Osteoblast (primary cell): Measurements from ENCODE around the gene DHRSX. TPM values are rescaled to one million over a fixed set of nuclear protein-coding genes. Genes with fewer than 3 reads are reported as not detected.

ENCODE experiments used
- DNase-seq: peaks from one replicate; pipeline ENCODE4 v3.0.0; 2011; ENCODE audit warnings: low spot score, mixed read lengths; ENCODE audit not compliant: insufficient read length; ENCODE audit errors: missing footprints
- H2AFZ ChIP-seq: 2 replicates; pipeline ENCODE4 v1.6.0; 2011; ENCODE audit warnings: mild to moderate bottlenecking, low read length
- H3K27ac ChIP-seq: 2 replicates; pipeline ENCODE4 v1.5.1; 2011; ENCODE audit warnings: mild to moderate bottlenecking, low read depth, low read length, moderate library complexity
- H3K27me3 ChIP-seq: 2 replicates; pipeline ENCODE4 v1.6.0; 2012; ENCODE audit warnings: mild to moderate bottlenecking, control low read depth, inconsistent platforms, low read length, moderate library complexity; ENCODE audit not compliant: insufficient read depth
- H3K36me3 ChIP-seq: 2 replicates; pipeline ENCODE4 v1.5.1; 2011; ENCODE audit warnings: mild to moderate bottlenecking, low read length, control low read depth, moderate library complexity; ENCODE audit not compliant: insufficient read depth
- H3K4me1 ChIP-seq: 2 replicates; pipeline ENCODE4 v1.5.1; 2011; ENCODE audit warnings: mild to moderate bottlenecking, low read length, control low read depth, moderate library complexity; ENCODE audit not compliant: insufficient read depth
- H3K4me2 ChIP-seq: 2 replicates; pipeline ENCODE4 v1.6.0; 2011; ENCODE audit warnings: mild to moderate bottlenecking, low read length; ENCODE audit not compliant: insufficient read depth
- H3K4me3 ChIP-seq: fragments of 200-600 bp; sonication (generic); 3 replicates; pipeline ENCODE4 v1.5.1; 2012; ENCODE audit warnings: mild to moderate bottlenecking, low read length, inconsistent platforms; ENCODE audit not compliant: insufficient read depth
- H3K79me2 ChIP-seq: 2 replicates; pipeline ENCODE4 v1.6.0; 2012; ENCODE audit warnings: mild to moderate bottlenecking, low read length, control low read depth, inconsistent platforms; ENCODE audit not compliant: insufficient read depth
- H3K9me3 ChIP-seq: 2 replicates; pipeline ENCODE4 v1.5.1; 2011; ENCODE audit warnings: low read depth, low read length, control low read depth
- H4K20me1 ChIP-seq: 2 replicates; pipeline ENCODE4 v1.6.0; 2012; ENCODE audit warnings: mild to moderate bottlenecking, low read length, control low read depth; ENCODE audit not compliant: insufficient read depth
- total RNA-seq: library from RNA; depleted of rRNA; stranded (reverse); fragments of >200 nt; gene quantifications from 2 replicates; pipeline ENCODE4 v1.2.3, GENCODE V29; 2012
- TF ChIP-seq, protein P1 (sequence below): IDR thresholded peaks from 2 replicates; pipeline ENCODE4 v1.5.1; 2011; ENCODE audit warnings: mild to moderate bottlenecking, low read depth, low read length, moderate library complexity; ENCODE audit errors: extremely low read depth

Gene DHRSX
- total RNA-seq, 1 donor, result 37.6 TPM

DNA sequence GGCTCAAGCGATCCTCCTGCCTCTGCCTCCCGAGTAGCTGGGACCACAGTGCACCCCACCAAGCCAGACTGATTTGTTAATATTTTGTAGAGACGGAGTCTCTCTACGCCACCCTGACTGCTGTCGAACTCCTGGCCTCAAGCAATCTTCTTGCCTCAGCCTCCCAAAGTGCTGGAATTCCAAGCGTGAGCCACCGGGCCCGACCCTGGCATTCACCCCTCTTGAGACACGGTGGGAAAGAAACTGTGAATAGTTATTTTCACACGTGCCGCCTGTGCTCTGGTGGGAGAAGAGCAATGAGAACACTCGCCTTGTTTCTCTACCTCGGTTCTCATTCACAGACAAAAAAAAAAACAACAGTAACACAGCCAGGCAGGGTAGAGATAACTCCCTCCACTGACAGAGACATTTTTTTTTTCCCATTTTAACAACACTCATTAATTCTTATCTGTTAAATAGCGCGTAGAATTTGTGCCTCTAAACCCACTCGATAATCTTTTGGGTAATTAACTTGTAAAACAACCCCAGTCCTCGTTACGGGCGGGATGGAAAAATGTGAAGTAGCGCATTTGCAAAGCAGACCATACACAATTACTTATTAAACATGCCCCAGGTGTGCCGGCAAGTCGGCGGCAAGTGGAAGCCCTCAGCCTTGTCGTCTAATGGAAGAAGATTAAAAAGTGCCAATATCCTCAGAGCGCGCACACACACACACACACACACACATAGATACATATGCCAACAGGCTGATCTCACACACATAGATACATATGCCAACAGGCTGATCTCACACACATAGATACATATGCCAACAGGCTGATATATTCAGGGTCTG is 103.3 kb downstream of the DHRSX start:
- Histone ChIP-seq H2AFZ (no peak overlapping the region), H3K79me2 (no peaks in the 10 kb centered on the region), H4K20me1 (peaks cover 16% of the 10 kb centered on the region), H3K27ac (no peak overlapping the region), H3K27me3 (no peaks in the 10 kb centered on the region), H3K4me2 (no peak overlapping the region), H3K9me3 (no peaks in the 10 kb centered on the region), H3K4me3 (no peak overlapping the region), H3K4me1 (peaks cover 2% of the 10 kb centered on the region), H3K36me3 (no peaks in the 10 kb centered on the region)
- TF ChIP-seq, protein P1, sequence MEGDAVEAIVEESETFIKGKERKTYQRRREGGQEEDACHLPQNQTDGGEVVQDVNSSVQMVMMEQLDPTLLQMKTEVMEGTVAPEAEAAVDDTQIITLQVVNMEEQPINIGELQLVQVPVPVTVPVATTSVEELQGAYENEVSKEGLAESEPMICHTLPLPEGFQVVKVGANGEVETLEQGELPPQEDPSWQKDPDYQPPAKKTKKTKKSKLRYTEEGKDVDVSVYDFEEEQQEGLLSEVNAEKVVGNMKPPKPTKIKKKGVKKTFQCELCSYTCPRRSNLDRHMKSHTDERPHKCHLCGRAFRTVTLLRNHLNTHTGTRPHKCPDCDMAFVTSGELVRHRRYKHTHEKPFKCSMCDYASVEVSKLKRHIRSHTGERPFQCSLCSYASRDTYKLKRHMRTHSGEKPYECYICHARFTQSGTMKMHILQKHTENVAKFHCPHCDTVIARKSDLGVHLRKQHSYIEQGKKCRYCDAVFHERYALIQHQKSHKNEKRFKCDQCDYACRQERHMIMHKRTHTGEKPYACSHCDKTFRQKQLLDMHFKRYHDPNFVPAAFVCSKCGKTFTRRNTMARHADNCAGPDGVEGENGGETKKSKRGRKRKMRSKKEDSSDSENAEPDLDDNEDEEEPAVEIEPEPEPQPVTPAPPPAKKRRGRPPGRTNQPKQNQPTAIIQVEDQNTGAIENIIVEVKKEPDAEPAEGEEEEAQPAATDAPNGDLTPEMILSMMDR, result no peak
- DNase-seq, result peak; percentile 17

DNA sequence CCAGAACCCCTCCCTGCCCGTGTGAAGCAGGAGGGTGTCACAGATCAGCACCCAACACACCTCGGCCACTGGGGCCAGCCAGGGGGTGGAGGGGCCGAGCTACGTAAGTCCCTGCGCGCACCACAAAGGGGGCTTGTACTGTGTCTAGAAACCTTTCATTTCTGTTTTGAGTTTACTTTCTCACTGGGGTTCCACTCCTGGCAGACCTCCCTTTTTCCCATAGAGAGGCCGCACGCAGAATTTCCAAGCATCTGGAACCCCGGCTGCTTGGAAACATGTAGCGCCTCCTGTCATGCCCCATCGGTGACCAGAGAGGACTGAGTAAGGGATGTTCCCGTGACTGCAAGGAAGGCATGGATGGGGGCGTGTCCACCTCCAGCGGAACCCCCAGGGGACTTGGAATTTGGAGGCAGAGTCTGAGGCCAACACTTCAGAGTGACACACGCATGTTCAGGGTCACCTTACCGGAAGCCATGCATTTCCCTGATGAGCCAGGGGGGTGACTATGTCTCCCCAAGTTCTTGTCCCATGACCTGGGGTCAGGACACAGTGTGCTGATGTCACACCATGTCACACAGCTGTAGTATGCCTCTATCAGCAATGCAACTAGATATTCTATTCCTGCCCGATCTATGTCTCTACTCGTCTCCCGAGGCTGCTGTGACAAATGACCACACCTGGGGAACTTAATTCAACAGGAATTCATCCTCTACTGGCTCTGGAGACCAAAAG is 105.3 kb downstream of the DHRSX start:
- Histone ChIP-seq H3K36me3 (no peaks in the 10 kb centered on the region), H2AFZ (no peak overlapping the region), H3K27ac (no peak overlapping the region), H3K27me3 (no peaks in the 10 kb centered on the region), H3K4me1 (peaks cover 2% of the 10 kb centered on the region), H3K4me3 (no peak overlapping the region), H3K4me2 (no peak overlapping the region), H3K79me2 (no peaks in the 10 kb centered on the region), H3K9me3 (peaks cover 3% of the 10 kb centered on the region), H4K20me1 (peaks cover 12% of the 10 kb centered on the region)
- TF ChIP-seq, protein P1, result no peak
- peak; percentile 48 for DNase-seq

DNA sequence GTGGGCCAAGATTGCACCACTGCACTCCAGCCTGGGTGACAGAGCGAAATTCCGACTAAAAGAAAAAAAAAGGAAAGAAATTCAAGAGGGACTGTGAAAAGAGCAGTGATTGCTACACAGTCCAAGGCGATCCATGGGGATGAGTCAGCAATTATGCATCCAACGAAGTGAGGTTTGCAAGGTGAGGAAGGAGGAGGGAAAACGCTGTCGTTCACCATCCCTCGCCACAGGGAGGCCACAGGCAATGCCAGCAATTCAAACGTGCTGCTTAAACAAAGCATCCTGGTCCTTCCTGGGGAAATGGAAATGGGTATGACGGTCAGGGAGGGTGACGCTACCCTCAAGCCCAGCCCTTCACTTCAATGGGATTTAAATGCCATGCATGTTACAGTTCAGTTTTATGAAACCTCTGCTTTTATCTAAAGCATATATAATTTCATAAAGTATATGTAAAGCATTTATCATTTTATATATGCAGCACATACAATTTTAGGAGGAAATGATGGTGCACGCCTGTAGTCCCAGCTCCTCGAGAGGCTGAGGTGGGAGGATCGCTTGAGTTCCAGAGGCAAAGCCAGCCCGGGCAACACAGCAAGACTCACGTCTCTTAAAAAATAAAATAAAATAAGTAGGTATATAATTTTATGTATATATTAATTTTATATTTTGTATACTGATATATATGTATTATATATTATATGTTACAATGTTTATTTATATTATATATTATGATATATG is 108.7 kb downstream of the DHRSX start:
- TF ChIP-seq, protein P1, result peak; percentile 19
- Histone ChIP-seq H3K4me2 (no peak overlapping the region), H3K4me1 (peaks cover 9% of the 10 kb centered on the region), H3K9me3 (peaks cover 3% of the 10 kb centered on the region), H3K27me3 (no peaks in the 10 kb centered on the region), H3K27ac (no peak overlapping the region), H4K20me1 (peaks cover 17% of the 10 kb centered on the region), H2AFZ (no peak overlapping the region), H3K36me3 (no peaks in the 10 kb centered on the region), H3K79me2 (no peaks in the 10 kb centered on the region), H3K4me3 (no peak overlapping the region)
- peak; percentile 75 for DNase-seq
